Body of pancreas (tissue), 4 donors: ENCODE measurements around the gene UPF3A. TPM values are rescaled to one million over a fixed set of nuclear protein-coding genes. Genes with fewer than 3 reads are reported as not detected.

Source experiments
- ATAC-seq: fragments of 150-250 bp; one replicate; pipeline ENCODE4 v1.9.1; 2016
- DNase-seq, 4 donors: peaks; one replicate each; pipeline ENCODE4 v3.0.0-alpha.2; 2019
- H3K27ac ChIP-seq, 4 donors: fragments of 200-600 bp; sonication (generic); 1 replicate in 3 of 4; 2 replicates in 1 of 4; pipeline versions ENCODE4 v1.5.1 to v1.6.1; 2016 to 2019; ENCODE audit warnings: mild to moderate bottlenecking in 1 of 4, mixed read lengths in 1 of 4, moderate library complexity in 1 of 4
- H3K27me3 ChIP-seq, 2 donors: fragments of 200-600 bp; sonication (generic); one replicate each; pipeline ENCODE4 v1.6.0; 2016; ENCODE audit warnings: mild to moderate bottlenecking in 1 of 2
- H3K36me3 ChIP-seq, 2 donors: fragments of 200-600 bp; sonication (generic); replicated peaks in 1 of 2; 2 replicates each; pipeline ENCODE4 v1.5.1; 2016; ENCODE audit warnings: low read depth in 2 of 2; ENCODE audit not compliant: insufficient read depth in 1 of 2
- H3K4me1 ChIP-seq: fragments of 200-600 bp; sonication (generic); one replicate; pipeline ENCODE4 v1.6.0; 2016
- H3K4me3 ChIP-seq, 2 donors: fragments of 200-600 bp; sonication (generic); 1 replicate in 1 of 2; 2 replicates in 1 of 2; pipeline ENCODE4 v1.5.1; 2016 to 2019
- H3K9me3 ChIP-seq, 3 donors: fragments of 200-600 bp; sonication (generic); 1 replicate in 2 of 3; 2 replicates in 1 of 3; pipeline ENCODE4 v1.5.1; 2016
- CTCF ChIP-seq, 7 experiments: fragments of 450-650 bp in 4 of 7; fragments of 200-600 bp in 3 of 7; sonication (generic) in 3 of 7; IDR thresholded peaks; one replicate each; pipeline ENCODE4 v1.5.1; 2016 to 2019; ENCODE audit warnings: antibody characterized with exemption in 7 of 7
- POLR2A ChIP-seq, 3 donors: fragments of 450-650 bp; IDR thresholded peaks; one replicate each; pipeline ENCODE4 v1.6.1; 2016; ENCODE audit warnings: antibody characterized with exemption in 3 of 3, mild to moderate bottlenecking in 2 of 3
- WGBS, 2 donors: methylation state at CpG; one replicate each; pipeline ENCODE4 v1.1.5; 2017; 5-methylcytosine and 5-hydroxymethylcytosine counted together
- intact Hi-C: fragments of 100-400 bp; cut with DNase I; formaldehyde crosslinking; loops from one replicate; pipeline ENCODE4 v1.15.1; 2023
- total RNA-seq, 2 donors: library from RNA; depleted of rRNA; stranded (reverse); fragments of >200 nt; gene quantifications; one replicate each; pipeline ENCODE4 v1.1.0, GENCODE V29; 2016

UPF3A gene
- total RNA-seq, 2 donors from 2014 or later: 33.9 to 35.8 TPM

- Histone ChIP-seq H3K27ac (no peak overlapping the region), H3K9me3 (no peaks in the 10 kb centered on the region), H3K4me1 (peaks cover 21% of the 10 kb centered on the region), H3K36me3 (peaks cover 10 to 16% of the 10 kb centered on the region in 2 donors), H3K4me3 (no peak overlapping the region), H3K27me3 (no peaks in the 10 kb centered on the region)
- DNase-seq (no peak), ATAC-seq (no peak)
- intact Hi-C loops: no loop called here
- 91 to 95% methylated on average over 8 of the region's 8 CpGs for WGBS, 2 donors
- TF ChIP-seq POLR2A (IDR thresholded peaks at IDR 0.05) (no peak), CTCF (IDR thresholded peaks at IDR 0.05) (no peak)
Observed at GRCh38 chr13:114286808-114287207, 5.4 kb downstream of the UPF3A start.

GRCh38 chr13:114288157-114288591 is 6.8 kb downstream of the UPF3A start:
- TF ChIP-seq POLR2A (IDR thresholded peaks at IDR 0.05) (no peak), CTCF (IDR thresholded peaks at IDR 0.05) (no peak)
- intact Hi-C loops: no loop called here
- peaks cover 17 to 24% of the 10 kb centered on the region in 2 donors for H3K36me3 ChIP-seq
- ATAC-seq: no peak
- WGBS, 2 donors: 91 to 93% methylated on average over 8 of the region's 8 CpGs
- no peaks in the 10 kb centered on the region for H3K9me3 ChIP-seq
- no peak overlapping the region for H3K27ac ChIP-seq
- no peaks in the 10 kb centered on the region for H3K27me3 ChIP-seq
- H3K4me1 ChIP-seq: peaks cover 16% of the 10 kb centered on the region
- DNase-seq: no peak
- H3K4me3 ChIP-seq: no peak overlapping the region

GRCh38 chr13:114296448-114296847 is 15.0 kb downstream of the UPF3A start:
- H3K4me3 ChIP-seq: no peak overlapping the region
- intact Hi-C loops: no loop called here
- H3K27ac ChIP-seq: no peak overlapping the region
- H3K4me1 ChIP-seq: no peaks in the 10 kb centered on the region
- no peaks in the 10 kb centered on the region for H3K27me3 ChIP-seq
- H3K36me3 ChIP-seq: peaks cover 6 to 17% of the 10 kb centered on the region in 2 donors
- H3K9me3 ChIP-seq: no peaks in the 10 kb centered on the region
- WGBS, 2 donors: 84 to 86% methylated on average over 10 of the region's 10 CpGs
- no peak for DNase-seq
- no peak for TF ChIP-seq POLR2A (IDR thresholded peaks at IDR 0.05)
- TF ChIP-seq CTCF (IDR thresholded peaks at IDR 0.05): no peak
- no peak for ATAC-seq

GRCh38 chr13:114296902-114297301 is 15.5 kb downstream of the UPF3A start:
- ATAC-seq (no peak), DNase-seq (no peak)
- H3K4me3 ChIP-seq: no peak overlapping the region
- 84 to 92% methylated on average over 5 of the region's 5 CpGs for WGBS, 2 donors
- H3K4me1 ChIP-seq: no peaks in the 10 kb centered on the region
- H3K9me3 ChIP-seq: no peaks in the 10 kb centered on the region
- no peak for TF ChIP-seq POLR2A (IDR thresholded peaks at IDR 0.05)
- TF ChIP-seq CTCF (IDR thresholded peaks at IDR 0.05): no peak
- intact Hi-C loops: no loop called here
- peaks cover 6 to 18% of the 10 kb centered on the region in 2 donors for H3K36me3 ChIP-seq
- H3K27me3 ChIP-seq: no peaks in the 10 kb centered on the region
- H3K27ac ChIP-seq: no peak overlapping the region

GRCh38 chr13:114298866-114299265 is 17.5 kb downstream of the UPF3A start:
- WGBS, 2 donors: 84 to 89% methylated on average over 12 of the region's 12 CpGs
- Histone ChIP-seq H3K9me3 (no peaks in the 10 kb centered on the region), H3K36me3 (peaks cover 0 to 16% of the 10 kb centered on the region in 2 donors)

More at GRCh38 chr13:114298866-114299265, 17.5 kb downstream of the UPF3A start:
- H3K4me1 ChIP-seq: peaks cover 10% of the 10 kb centered on the region
- H3K27ac ChIP-seq: no peak overlapping the region
- intact Hi-C loops: no loop called here
- TF ChIP-seq CTCF (IDR thresholded peaks at IDR 0.05): no peak
- no peak for TF ChIP-seq POLR2A (IDR thresholded peaks at IDR 0.05)
- H3K27me3 ChIP-seq: no peaks in the 10 kb centered on the region
- no peak for DNase-seq
- no peak for ATAC-seq
- no peak overlapping the region for H3K4me3 ChIP-seq
